H9 (cell line): Measurements from ENCODE around the gene CARMIL3. TPM values are rescaled to one million over a fixed set of nuclear protein-coding genes. Genes with fewer than 3 reads are reported as not detected.

Experiments
- DNase-seq: peaks from one replicate; pipeline ENCODE4 v3.0.0-alpha.2; 2017
- H2AFZ ChIP-seq: one replicate; pipeline ENCODE4 v1.6.1; 2013; ENCODE audit warnings: mild to moderate bottlenecking, low read length, control low read depth, moderate library complexity
- H2AK5ac ChIP-seq: 2 replicates; pipeline ENCODE4 v1.6.1; 2013; ENCODE audit warnings: low read length, control low read depth, mixed read lengths; ENCODE audit not compliant: insufficient read length
- H2BK120ac ChIP-seq: one replicate; pipeline ENCODE4 v1.6.1; 2013; ENCODE audit warnings: low read depth, mild to moderate bottlenecking, low read length, control low read depth, inconsistent platforms; ENCODE audit not compliant: poor library complexity, severe bottlenecking
- H2BK12ac ChIP-seq: 2 replicates; pipeline ENCODE4 v1.6.1; 2013; ENCODE audit warnings: low read length, control low read depth, mixed read lengths, low read depth; ENCODE audit not compliant: insufficient read length
- H2BK15ac ChIP-seq: 2 replicates; pipeline ENCODE4 v1.6.1; 2013; ENCODE audit warnings: low read depth, low read length, control low read depth
- H2BK20ac ChIP-seq: one replicate; pipeline ENCODE4 v1.6.1; 2013; ENCODE audit warnings: low read depth, mild to moderate bottlenecking, low read length, control low read depth, inconsistent platforms; ENCODE audit not compliant: poor library complexity, severe bottlenecking
- H2BK5ac ChIP-seq: 2 replicates; pipeline ENCODE4 v1.6.1; 2013; ENCODE audit warnings: low read length, control low read depth, mixed read lengths; ENCODE audit not compliant: insufficient read length
- H3K14ac ChIP-seq: 2 replicates; pipeline ENCODE4 v1.6.1; 2013; ENCODE audit warnings: low read length, control low read depth; ENCODE audit not compliant: insufficient read depth
- H3K18ac ChIP-seq: 2 replicates; pipeline ENCODE4 v1.6.1; 2013; ENCODE audit warnings: low read depth, mild to moderate bottlenecking, mixed read lengths, low read length, control low read depth; ENCODE audit not compliant: insufficient read length
- H3K23ac ChIP-seq: 2 replicates; pipeline ENCODE4 v1.6.1; 2013; ENCODE audit warnings: low read length, control low read depth, mixed read lengths, low read depth; ENCODE audit not compliant: insufficient read length
- H3K23me2 ChIP-seq: 2 replicates; pipeline ENCODE4 v1.6.1; 2013; ENCODE audit warnings: low read depth, mild to moderate bottlenecking, mixed read lengths, low read length, control low read depth; ENCODE audit not compliant: insufficient read length, poor library complexity, severe bottlenecking
- H3K27ac ChIP-seq: 2 replicates; pipeline ENCODE4 v1.5.1; 2013; ENCODE audit warnings: low read length, control low read depth, mixed read lengths, low read depth; ENCODE audit not compliant: insufficient read length
- H3K27me3 ChIP-seq: 2 replicates; pipeline ENCODE4 v1.6.1; 2013; ENCODE audit warnings: low read length, control low read depth, inconsistent platforms; ENCODE audit not compliant: insufficient read depth
- H3K4ac ChIP-seq: 2 replicates; pipeline ENCODE4 v1.6.1; 2013; ENCODE audit warnings: low read depth, mild to moderate bottlenecking, control low read depth, inconsistent platforms, low read length, moderate library complexity
- H3K4me1 ChIP-seq: 2 replicates; pipeline ENCODE4 v1.6.1; 2013; ENCODE audit warnings: low read length, control low read depth, inconsistent platforms; ENCODE audit not compliant: insufficient read depth
- H3K4me2 ChIP-seq: 2 replicates; pipeline ENCODE4 v1.6.1; 2013; ENCODE audit warnings: low read length, control low read depth, mixed read lengths; ENCODE audit not compliant: insufficient read length, insufficient read depth
- H3K56ac ChIP-seq: 2 replicates; pipeline ENCODE4 v1.6.1; 2013; ENCODE audit warnings: low read depth, mild to moderate bottlenecking, mixed read lengths, low read length, control low read depth; ENCODE audit not compliant: insufficient read length
- H3K79me1 ChIP-seq: 2 replicates; pipeline ENCODE4 v1.6.1; 2013; ENCODE audit warnings: low read depth, mild to moderate bottlenecking, moderate library complexity, low read length, control low read depth, inconsistent platforms; ENCODE audit not compliant: insufficient read depth, poor library complexity, severe bottlenecking
- H3K79me2 ChIP-seq: 2 replicates; pipeline ENCODE4 v1.6.1; 2013; ENCODE audit warnings: low read length, control low read depth, inconsistent platforms; ENCODE audit not compliant: insufficient read depth
- H3K9ac ChIP-seq: 2 replicates; pipeline ENCODE4 v1.6.1; 2013; ENCODE audit warnings: low read length, control low read depth, mixed read lengths; ENCODE audit not compliant: insufficient read length; ENCODE audit errors: extremely low read depth
- H3K9me3 ChIP-seq: one replicate; pipeline ENCODE4 v1.6.1; 2013; ENCODE audit warnings: low read depth, low read length, inconsistent platforms; ENCODE audit not compliant: control insufficient read depth
- H3T11ph ChIP-seq: one replicate; pipeline ENCODE4 v1.6.1; 2013; ENCODE audit warnings: mild to moderate bottlenecking, low read length, control low read depth, inconsistent platforms
- H4K20me1 ChIP-seq: one replicate; pipeline ENCODE4 v1.6.1; 2013; ENCODE audit not compliant: control insufficient read depth, insufficient read length, insufficient read depth
- H4K5ac ChIP-seq: 2 replicates; pipeline ENCODE4 v1.6.1; 2013; ENCODE audit warnings: low read depth, mild to moderate bottlenecking, mixed read lengths, low read length, control low read depth; ENCODE audit not compliant: insufficient read length
- H4K8ac ChIP-seq: replicated peaks from 2 replicates; pipeline ENCODE4 v1.6.1; 2013; ENCODE audit warnings: low read length, control low read depth, mixed read lengths, low read depth; ENCODE audit not compliant: insufficient read length
- H4K91ac ChIP-seq: 2 replicates; pipeline ENCODE4 v1.6.1; 2013; ENCODE audit warnings: low read depth, mild to moderate bottlenecking, moderate library complexity, mixed read lengths, low read length, control low read depth; ENCODE audit not compliant: insufficient read length
- H3K27ac Mint-ChIP-seq, 3 experiments: 2 replicates in 2 of 3; 3 replicates in 1 of 3; pipeline ENCODE4 v1.8.0; 2020 to 2021; ENCODE audit warnings: mixed read lengths in 3 of 3, mild to moderate bottlenecking in 1 of 3, moderate library complexity in 1 of 3
- H3K27me3 Mint-ChIP-seq: 2 replicates; pipeline ENCODE4 v1.8.0; 2021; ENCODE audit warnings: low read depth, mild to moderate bottlenecking, moderate library complexity, mixed read lengths
- H3K36me3 Mint-ChIP-seq, 3 experiments: 2 replicates in 2 of 3; 3 replicates in 1 of 3; pipeline ENCODE4 v1.8.0; 2020 to 2021; ENCODE audit warnings: low read depth in 3 of 3, mixed read lengths in 3 of 3; ENCODE audit not compliant: insufficient read depth in 1 of 3
- H3K4me1 Mint-ChIP-seq, 2 experiments: 2 replicates each; pipeline ENCODE4 v1.8.0; 2020; ENCODE audit warnings: mixed read lengths in 2 of 2
- H3K4me3 Mint-ChIP-seq, 2 experiments: 2 replicates in 1 of 2; 3 replicates in 1 of 2; pipeline ENCODE4 v1.8.0; 2020 to 2021; ENCODE audit warnings: mild to moderate bottlenecking in 2 of 2, mixed read lengths in 2 of 2, moderate library complexity in 1 of 2
- H3K9me3 Mint-ChIP-seq, 2 experiments: 2 replicates in 1 of 2; 3 replicates in 1 of 2; pipeline ENCODE4 v1.8.0; 2020; ENCODE audit warnings: mild to moderate bottlenecking in 2 of 2, mixed read lengths in 2 of 2, moderate library complexity in 1 of 2
- WGBS: extraction: QIAGEN DNeasy Blood & Tissue Kit; methylation state at CpG from one replicate; pipeline ENCODE4 v1.1.7; 2013; ENCODE audit warnings: missing lambda C conversion rate, low lambda C conversion rate, mixed read lengths; ENCODE audit not compliant: insufficient read length; ENCODE audit errors: extremely low coverage; 5-methylcytosine and 5-hydroxymethylcytosine counted together
- total RNA-seq: library from RNA; stranded (reverse); gene quantifications from 2 replicates; pipeline ENCODE4 v1.2.1, GENCODE V29; 2021
- TF ChIP-seq, protein P1 (sequence below): fragments of 200-600 bp; sonication (generic); conservative IDR thresholded peaks from 3 replicates; pipeline ENCODE4 v1.8.0; 2021; ENCODE audit warnings: antibody characterized with exemption, mild to moderate bottlenecking

The CARMIL3 gene
- total RNA-seq, 1 experiment from 2014 or later: 5.8 TPM

DNA sequence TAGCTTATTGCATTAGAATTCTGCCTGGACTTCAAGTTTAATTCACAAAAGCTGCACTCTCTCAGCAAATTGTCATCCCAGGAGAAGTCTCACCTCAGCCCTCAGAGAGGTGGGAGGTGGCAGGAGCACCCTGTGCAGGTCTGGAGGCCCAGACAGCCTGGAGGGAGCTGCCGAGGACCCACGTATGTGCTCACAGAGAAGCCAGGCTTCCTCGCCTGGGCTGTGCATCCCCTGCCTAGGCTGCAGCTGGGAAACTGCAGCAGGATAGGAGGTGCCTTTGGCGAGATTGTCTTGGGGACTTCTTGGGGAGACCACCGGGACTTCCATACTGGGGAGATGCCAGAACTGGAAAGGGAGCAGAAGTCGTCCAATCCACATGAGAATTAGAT is 28.3 kb downstream of the CARMIL3 start:
- Histone ChIP-seq H3K79me1 (no peaks in the 10 kb centered on the region), H3K4me1 (peaks cover 5% of the 10 kb centered on the region; the same call in 1 of the 2 replicates), H2BK5ac (no peak overlapping the region), H3K23ac (no peak overlapping the region), H3K56ac (no peak overlapping the region), H2BK12ac (no peak overlapping the region), H3K23me2 (peaks cover 4% of the 10 kb centered on the region), H4K91ac (no peak overlapping the region), H3K79me2 (no peaks in the 10 kb centered on the region), H2BK20ac (no peak overlapping the region), H3K18ac (no peak overlapping the region), H4K20me1 (no peaks in the 10 kb centered on the region), H2BK120ac (no peak overlapping the region), H3K27ac (no peak overlapping the region), H4K8ac (no peak overlapping the region), H3K4me2 (no peak overlapping the region), H3K9ac (no peak overlapping the region), H2AFZ (no peak overlapping the region), H3K27me3 (no peaks in the 10 kb centered on the region; the same call in 1 of the 2 replicates), H3K14ac (no peak overlapping the region), H3T11ph (no peak overlapping the region), H2BK15ac (no peak overlapping the region), H2AK5ac (no peak overlapping the region), H3K4ac (no peak overlapping the region), H3K9me3 (no peaks in the 10 kb centered on the region), H4K5ac (no peak overlapping the region)
- peaks cover 37 to 47% of the 10 kb centered on the region in 2 experiments for H3K4me1 Mint-ChIP-seq
- no peaks in the 10 kb centered on the region; a peak in 1 of 7 replicates for H3K36me3 Mint-ChIP-seq
- H3K9me3 Mint-ChIP-seq: no peaks in the 10 kb centered on the region
- TF ChIP-seq, protein P1, sequence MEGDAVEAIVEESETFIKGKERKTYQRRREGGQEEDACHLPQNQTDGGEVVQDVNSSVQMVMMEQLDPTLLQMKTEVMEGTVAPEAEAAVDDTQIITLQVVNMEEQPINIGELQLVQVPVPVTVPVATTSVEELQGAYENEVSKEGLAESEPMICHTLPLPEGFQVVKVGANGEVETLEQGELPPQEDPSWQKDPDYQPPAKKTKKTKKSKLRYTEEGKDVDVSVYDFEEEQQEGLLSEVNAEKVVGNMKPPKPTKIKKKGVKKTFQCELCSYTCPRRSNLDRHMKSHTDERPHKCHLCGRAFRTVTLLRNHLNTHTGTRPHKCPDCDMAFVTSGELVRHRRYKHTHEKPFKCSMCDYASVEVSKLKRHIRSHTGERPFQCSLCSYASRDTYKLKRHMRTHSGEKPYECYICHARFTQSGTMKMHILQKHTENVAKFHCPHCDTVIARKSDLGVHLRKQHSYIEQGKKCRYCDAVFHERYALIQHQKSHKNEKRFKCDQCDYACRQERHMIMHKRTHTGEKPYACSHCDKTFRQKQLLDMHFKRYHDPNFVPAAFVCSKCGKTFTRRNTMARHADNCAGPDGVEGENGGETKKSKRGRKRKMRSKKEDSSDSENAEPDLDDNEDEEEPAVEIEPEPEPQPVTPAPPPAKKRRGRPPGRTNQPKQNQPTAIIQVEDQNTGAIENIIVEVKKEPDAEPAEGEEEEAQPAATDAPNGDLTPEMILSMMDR: no peak
- DNase-seq: no peak
- no CpG with 5 or more reads among the region's 6 CpGs for WGBS
- H3K27ac Mint-ChIP-seq: no peak overlapping the region; a peak in 1 of 7 replicates
- peaks cover 32% of the 10 kb centered on the region for H3K27me3 Mint-ChIP-seq
- H3K4me3 Mint-ChIP-seq: peak overlapping the region; percentile 69 to 81
